ENCODE results near the gene SLC35B1.

DNA sequence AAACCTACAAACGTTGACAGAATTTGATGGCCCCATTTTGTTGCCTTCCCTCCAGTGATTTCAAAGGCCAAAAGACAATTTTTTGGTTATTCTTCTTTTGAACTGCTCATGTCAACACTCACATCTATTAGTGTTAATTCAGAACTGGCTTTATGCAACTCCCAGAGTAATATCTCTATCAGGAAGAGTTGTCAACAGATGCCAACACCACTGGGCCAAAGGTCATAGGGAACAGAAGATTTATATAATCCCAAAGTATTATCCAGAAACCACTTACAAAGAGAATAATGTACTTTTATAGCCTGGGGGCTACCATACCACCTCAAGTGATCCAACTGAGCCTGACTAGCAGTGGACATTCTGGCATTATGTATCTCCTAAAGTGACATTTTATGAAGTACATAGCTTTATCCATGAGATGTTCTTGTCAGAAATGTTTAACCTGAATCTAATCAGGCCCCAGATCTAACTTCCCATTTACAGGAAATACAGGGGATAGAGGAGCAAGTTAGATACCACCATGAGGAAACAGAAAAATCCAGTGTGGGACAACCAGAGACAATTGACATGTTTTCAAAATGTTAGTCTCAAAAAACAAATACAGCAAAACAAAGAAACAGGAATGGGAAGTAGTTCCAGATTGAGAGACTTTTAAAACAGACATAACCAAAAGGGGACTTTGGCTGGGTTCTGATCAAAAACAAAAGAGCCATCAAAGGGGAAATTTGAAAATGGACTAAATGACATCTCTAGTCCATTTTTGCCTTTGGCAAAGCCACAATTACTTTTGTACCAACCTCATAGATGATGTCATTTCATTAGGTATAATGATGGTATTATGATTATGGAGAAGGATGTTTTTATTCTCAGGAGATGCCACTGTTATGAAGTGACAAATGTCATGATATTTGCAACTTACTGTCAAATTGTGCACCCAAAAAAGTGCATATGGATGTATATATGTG is 37.7 kb upstream of the SLC35B1 start:
- TF ChIP-seq, protein P1, sequence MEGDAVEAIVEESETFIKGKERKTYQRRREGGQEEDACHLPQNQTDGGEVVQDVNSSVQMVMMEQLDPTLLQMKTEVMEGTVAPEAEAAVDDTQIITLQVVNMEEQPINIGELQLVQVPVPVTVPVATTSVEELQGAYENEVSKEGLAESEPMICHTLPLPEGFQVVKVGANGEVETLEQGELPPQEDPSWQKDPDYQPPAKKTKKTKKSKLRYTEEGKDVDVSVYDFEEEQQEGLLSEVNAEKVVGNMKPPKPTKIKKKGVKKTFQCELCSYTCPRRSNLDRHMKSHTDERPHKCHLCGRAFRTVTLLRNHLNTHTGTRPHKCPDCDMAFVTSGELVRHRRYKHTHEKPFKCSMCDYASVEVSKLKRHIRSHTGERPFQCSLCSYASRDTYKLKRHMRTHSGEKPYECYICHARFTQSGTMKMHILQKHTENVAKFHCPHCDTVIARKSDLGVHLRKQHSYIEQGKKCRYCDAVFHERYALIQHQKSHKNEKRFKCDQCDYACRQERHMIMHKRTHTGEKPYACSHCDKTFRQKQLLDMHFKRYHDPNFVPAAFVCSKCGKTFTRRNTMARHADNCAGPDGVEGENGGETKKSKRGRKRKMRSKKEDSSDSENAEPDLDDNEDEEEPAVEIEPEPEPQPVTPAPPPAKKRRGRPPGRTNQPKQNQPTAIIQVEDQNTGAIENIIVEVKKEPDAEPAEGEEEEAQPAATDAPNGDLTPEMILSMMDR (IDR thresholded peaks at IDR 0.05; ENCODE audit: low read depth, low read length): no peak
- no peak for TF ChIP-seq EZH2phosphoT487 (IDR thresholded peaks at IDR 0.05; ENCODE audit: low read depth)
